Epithelial cell of prostate (primary cell): ENCODE measurements around the gene RAB3GAP1.

Experiments
- DNase-seq: peaks from one replicate; pipeline ENCODE4 v3.0.0-alpha.2; 2011; ENCODE audit warnings: low read depth, low spot score
- H3K27ac ChIP-seq: fragments of 450-650 bp; 2 replicates; pipeline ENCODE4 v1.5.1; 2017; ENCODE audit warnings: mild to moderate bottlenecking

Gene RAB3GAP1

DNA sequence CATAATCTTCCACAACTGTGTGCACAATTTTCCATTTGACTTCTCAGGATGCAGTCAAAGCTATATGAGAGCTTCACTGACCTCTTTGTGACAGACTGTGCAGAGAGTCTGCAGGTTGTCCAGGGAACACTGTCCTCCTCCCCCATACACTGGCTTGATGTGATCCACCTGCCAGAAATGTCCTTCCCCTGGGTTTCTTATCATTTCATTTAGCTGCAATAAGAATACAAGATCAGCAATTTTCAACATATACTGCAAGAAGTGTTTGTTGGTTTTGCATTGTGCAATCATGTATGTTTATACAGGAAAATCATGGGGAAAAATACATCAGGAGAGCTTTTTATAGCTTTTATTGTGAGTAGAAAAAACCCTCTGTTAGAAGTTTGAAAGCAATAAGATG is 150.7 kb downstream of the RAB3GAP1 start:
- no peak overlapping the region for H3K27ac ChIP-seq
- no peak for DNase-seq

DNA sequence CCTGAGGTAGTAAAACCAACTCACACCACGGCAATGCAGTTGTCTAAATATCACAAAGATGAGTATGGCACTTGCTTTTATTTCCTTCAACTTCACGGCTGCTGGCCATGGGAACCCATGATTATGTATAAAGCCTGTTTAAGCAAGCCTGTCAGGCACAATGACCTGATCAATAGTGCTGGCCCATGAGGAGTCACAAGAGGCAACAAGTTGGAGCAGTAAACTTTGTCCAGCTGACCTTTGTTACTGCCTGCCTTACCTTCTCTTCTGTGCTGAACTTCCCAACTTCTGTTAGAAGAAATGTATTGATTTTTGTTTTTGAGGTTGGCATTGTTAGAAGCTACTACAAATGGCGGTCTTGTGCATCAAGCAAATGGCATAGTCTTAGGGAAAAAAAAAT is 151.9 kb downstream of the RAB3GAP1 start:
- no peak overlapping the region for H3K27ac ChIP-seq
- no peak for DNase-seq

DNA sequence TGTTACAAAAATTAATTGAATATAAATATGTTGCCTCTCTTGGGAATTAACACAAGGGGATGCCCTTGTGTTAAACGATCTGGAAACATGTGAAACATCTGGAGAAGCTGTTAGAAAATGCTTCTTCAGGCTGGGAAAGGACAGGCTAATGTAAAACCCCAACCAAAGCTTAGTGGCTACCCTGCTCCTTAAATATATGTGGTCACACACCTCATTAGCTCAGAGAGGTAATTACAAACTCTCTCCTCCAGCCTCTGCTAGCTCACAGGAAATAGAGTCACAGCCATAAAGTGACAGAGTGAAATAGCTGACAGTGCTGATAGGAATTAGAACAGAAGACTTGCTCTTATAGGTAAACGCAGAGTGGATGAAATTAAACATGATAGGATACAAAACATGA is 155.9 kb downstream of the RAB3GAP1 start:
- H3K27ac ChIP-seq: no peak overlapping the region
- no peak for DNase-seq

DNA sequence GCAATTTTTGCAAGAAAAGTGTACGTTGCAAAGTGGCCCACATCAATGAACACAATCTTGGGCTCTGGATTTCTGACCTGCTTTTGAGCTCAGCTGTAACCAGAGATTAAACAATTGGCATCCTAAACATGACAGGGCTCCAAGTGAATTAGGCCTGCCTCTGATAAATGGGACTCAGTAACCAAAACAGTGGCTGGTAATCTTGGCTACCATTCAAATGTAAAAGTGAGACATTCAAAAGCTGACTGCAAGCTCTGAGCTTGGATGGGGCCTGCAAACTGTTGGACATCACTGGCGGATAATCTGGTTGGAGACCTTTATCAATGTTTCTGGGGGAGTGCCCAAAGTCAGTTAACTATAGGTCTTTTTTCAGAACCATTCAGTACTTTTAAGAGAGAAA is 160.7 kb downstream of the RAB3GAP1 start:
- DNase-seq: no peak

DNA sequence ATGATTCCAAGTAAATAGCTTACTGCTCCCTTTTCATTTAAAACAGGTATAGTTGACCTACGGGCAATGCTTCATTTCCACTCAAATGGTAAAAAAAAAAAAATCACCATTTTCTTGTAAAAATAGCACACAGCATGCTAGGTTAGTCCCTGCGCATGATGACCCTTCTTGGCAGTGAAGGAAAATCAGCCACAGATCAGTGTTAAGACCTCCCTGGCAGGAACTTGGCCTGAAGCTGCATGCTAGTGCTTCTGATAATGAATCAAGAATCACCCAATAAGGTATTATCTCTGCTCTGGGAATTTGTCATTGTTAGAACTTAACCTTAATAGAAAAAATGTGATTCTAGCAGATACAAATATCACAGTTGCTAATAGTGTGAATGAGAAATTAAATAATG is 166.3 kb downstream of the RAB3GAP1 start:
- no peak overlapping the region for H3K27ac ChIP-seq
- no peak for DNase-seq

More for the DNA sequence above, 160.7 kb downstream of the RAB3GAP1 start:
- H3K27ac ChIP-seq: no peak overlapping the region

DNA sequence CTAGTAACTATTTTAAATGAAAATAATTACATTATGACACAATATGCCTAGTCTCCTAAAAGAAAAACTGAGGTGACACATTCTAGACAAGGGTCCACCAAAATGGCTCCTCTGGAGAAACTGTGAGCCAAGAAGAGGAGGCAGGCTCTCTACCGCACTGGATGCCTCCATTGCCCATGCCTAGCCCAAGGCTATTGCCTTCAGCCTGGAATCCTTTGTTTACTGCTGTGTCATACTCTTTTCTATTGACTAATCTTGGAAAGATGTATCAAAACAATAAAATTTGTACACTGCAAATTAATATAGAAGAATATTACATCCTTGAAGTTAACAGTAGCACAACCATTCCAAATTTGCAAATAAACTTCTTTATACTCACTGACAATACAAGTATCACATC is 167.1 kb downstream of the RAB3GAP1 start:
- no peak overlapping the region for H3K27ac ChIP-seq
- DNase-seq: no peak
